ENCODE data around the gene GRB7.

DNA sequence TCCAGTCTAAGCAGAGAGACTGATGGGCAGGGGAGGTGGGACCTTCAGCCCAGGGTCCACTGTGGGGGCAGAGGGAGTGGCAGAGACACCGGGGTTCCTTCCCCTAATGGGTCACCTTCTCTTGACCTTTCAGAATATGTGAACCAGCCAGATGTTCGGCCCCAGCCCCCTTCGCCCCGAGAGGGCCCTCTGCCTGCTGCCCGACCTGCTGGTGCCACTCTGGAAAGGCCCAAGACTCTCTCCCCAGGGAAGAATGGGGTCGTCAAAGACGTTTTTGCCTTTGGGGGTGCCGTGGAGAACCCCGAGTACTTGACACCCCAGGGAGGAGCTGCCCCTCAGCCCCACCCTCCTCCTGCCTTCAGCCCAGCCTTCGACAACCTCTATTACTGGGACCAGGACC is 10.2 kb upstream of the GRB7 start:
- TF ChIP-seq EZH2 (IDR thresholded peaks at IDR 0.05; ENCODE audit: borderline replicate concordance, low read depth, low read length) = no peak
- TF ChIP-seq, protein P1, sequence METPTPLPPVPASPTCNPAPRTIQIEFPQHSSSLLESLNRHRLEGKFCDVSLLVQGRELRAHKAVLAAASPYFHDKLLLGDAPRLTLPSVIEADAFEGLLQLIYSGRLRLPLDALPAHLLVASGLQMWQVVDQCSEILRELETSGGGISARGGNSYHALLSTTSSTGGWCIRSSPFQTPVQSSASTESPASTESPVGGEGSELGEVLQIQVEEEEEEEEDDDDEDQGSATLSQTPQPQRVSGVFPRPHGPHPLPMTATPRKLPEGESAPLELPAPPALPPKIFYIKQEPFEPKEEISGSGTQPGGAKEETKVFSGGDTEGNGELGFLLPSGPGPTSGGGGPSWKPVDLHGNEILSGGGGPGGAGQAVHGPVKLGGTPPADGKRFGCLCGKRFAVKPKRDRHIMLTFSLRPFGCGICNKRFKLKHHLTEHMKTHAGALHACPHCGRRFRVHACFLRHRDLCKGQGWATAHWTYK (CRISPR knock-in tag; IDR thresholded peaks at IDR 0.05) = no peak
- TF ChIP-seq EP300 (IDR thresholded peaks at IDR 0.05; ENCODE audit: low read length) = no peak
- TF ChIP-seq, protein P2, sequence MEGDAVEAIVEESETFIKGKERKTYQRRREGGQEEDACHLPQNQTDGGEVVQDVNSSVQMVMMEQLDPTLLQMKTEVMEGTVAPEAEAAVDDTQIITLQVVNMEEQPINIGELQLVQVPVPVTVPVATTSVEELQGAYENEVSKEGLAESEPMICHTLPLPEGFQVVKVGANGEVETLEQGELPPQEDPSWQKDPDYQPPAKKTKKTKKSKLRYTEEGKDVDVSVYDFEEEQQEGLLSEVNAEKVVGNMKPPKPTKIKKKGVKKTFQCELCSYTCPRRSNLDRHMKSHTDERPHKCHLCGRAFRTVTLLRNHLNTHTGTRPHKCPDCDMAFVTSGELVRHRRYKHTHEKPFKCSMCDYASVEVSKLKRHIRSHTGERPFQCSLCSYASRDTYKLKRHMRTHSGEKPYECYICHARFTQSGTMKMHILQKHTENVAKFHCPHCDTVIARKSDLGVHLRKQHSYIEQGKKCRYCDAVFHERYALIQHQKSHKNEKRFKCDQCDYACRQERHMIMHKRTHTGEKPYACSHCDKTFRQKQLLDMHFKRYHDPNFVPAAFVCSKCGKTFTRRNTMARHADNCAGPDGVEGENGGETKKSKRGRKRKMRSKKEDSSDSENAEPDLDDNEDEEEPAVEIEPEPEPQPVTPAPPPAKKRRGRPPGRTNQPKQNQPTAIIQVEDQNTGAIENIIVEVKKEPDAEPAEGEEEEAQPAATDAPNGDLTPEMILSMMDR (IDR thresholded peaks at IDR 0.05 in 2 of 3, conservative IDR thresholded peaks at IDR 0.05 in 1 of 3; ENCODE audit: insufficient read depth in 2 of 3, low read depth in 1 of 3, low read length in 3 of 3) = no peak
- no peak for TF ChIP-seq SMAD1 (IDR thresholded peaks at IDR 0.05; ENCODE audit: low read depth, low read length, partially characterized antibody)
- TF ChIP-seq ZNF274 (IDR thresholded peaks at IDR 0.05; ENCODE audit: borderline replicate concordance, low read depth, low read length) = no peak
- no peak for TF ChIP-seq NR3C1 (CRISPR knock-in tag; IDR thresholded peaks at IDR 0.05)
- TF ChIP-seq SMARCB1 (IDR thresholded peaks at IDR 0.05; ENCODE audit: insufficient read length, low read depth) = no peak
- TF ChIP-seq POLR2A (conservative IDR thresholded peaks at IDR 0.05) = no peak

All from K562 (cell line).